Posterior cingulate gyrus (tissue), 11 donors: ENCODE data around the gene MOB1B.
"Not testable (repeated sequence)": the region's sequence is repeated elsewhere in the genome, so short reads cannot be mapped to it uniquely, and the experiment has no call there.

Experiments used
- DNase-seq, 10 donors: peaks; one replicate each; pipeline versions ENCODE4 v3.0.0 to v3.0.0-alpha.2; 2020 to 2021; ENCODE audit warnings: mixed read lengths in 3 of 10
- intact Hi-C: fragments of 100-400 bp; cut with DNase I; formaldehyde crosslinking; loops from one replicate; pipeline ENCODE4 v1.15.1; 2023

Gene MOB1B

GRCh38 chr4:70901984-70902576, at the start of gene MOB1B:
Gene MOB1B (plus strand): TSS chr4:70902369. CDS start chr4:70902537, 168 bp downstream.
- intact Hi-C loops = loop anchor here (5.0 to 10.0 kb wide), 2 partner anchors 65 to 93 kb away; partner anchors contain the start of genes DCK and GRSF1
- peak; percentile 74 to 98 (median 86) for DNase-seq

DNA sequence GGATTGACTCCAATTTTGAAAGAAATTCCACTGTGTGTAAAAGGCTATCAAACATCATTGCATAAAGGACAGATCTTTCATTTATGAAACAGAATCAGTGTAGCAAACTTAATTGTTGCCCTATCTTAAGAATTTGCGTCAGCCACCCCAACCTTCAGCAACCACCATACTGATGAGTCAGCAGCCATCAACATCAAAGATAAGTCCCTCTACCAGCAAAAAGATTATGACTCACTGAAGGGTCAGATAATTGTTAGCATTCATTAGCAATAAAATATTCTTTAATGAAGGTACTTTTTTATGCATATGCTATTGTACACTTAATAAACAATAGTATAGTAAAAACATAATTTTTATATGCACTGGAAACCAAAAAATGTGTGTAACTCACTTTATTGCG, 46.7 kb upstream of the MOB1B start:
- no peak for DNase-seq
- intact Hi-C loops = no loop called here

DNA sequence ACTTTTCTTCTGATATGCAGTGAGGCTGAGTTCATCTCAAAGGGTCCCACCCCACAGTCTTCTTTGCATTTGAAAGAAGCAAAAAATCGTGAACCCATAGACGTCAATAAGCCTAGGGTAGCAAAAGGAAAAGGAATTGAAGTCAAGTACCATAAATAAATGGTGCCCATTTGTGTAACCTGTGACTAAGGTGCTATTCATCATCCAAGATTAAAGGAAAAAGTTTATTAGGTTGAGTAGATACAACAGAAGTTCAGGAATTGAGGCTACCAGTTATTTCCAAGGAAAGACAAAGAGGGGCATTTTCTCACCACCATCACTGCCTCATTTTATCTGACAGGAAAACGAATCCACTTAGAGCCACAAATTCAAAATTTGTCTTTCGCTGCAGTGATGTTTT, 43.7 kb upstream of the MOB1B start:
- intact Hi-C loops = no loop called here
- no peak for DNase-seq

- intact Hi-C loops = no loop called here
- DNase-seq = no peak
These were observed 43.1 kb upstream of the MOB1B start for GRCh38 chr4:70859066-70859465.

GRCh38 chr4:70863099-70863790, 38.9 kb upstream of the MOB1B start:
- no peak for DNase-seq
- intact Hi-C loops = no loop called here

DNA sequence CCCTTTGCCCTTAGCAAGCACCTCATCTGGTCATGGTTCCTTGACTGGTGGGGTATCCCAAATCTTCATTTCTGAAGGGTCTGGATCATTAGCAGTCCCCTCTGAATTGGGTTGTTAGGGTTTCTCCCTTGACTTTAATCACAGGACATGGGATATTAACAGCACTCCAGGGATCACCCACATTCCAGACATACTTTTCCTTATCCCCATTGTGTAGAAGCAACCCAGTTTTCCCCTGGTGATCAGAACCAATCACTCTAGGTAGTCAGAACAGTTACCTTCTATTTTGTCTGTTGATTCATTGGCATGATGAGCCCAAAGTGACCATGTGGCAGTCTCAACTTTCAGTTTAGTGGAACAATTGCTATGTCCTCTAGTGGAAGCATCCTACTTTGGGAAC, 33.4 kb upstream of the MOB1B start:
- no peak for DNase-seq
- intact Hi-C loops = no loop called here

DNA sequence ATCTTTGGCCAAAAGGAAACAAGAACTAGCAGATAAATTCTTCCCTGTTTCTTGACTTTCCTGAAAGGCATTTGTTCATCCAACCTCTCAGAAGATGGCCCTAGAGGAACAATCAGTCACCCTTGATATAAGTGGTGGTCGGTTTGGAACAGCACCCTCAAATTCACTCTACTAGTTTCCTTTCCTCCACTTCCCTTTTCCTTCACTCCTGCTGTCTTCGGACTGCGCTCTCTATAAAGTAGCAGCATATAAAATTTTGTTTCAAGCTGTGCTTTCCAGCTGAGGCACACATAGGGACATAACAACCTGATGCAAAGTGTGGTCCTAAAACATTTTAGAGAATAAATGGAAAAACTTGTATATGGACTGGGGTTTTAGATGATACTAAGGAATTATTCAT, 29.0 kb upstream of the MOB1B start:
- intact Hi-C loops = no loop called here
- no peak for DNase-seq

DNA sequence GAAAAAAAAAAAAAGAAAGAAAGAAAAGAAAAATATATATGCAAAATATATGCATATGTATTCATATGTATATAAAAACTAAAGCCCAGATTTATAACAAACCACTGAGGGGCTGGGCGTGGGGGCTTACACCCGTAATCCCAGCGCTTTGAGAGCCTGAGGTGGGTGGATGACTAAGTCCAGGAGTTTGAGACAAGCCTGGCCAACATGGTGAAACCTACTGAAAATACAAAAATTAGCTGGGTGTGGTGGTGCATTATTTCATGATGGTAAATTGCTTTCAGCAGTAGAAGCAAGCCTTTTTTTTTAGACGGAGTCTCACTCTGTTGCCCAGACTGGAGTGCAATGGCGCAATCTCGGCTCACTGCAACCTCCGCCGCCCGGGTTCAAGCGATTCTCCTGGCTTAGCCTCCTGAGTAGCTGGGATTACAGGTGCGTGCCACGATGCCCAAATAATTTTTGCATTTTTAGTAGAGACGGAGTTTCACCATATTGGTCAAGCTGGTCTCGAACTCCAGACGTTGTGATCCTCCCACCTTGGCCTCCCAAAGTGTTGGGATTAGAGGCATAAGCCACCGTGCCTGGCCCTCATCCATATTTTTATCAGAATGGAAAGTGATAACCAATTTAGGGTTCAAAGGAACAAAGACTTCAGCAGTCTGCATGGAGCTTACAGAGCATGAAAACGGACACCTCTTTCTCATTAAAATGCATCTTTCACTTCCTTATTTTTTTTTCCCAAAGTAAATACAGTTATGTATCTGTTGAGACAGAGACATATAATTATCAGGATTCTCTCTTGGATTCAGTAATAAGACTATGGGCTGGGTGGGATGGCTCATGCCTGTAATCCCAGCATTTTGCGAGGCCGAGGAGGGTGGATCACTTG, 27.7 kb upstream of the MOB1B start:
- intact Hi-C loops = no loop called here
- DNase-seq = no peak

DNA sequence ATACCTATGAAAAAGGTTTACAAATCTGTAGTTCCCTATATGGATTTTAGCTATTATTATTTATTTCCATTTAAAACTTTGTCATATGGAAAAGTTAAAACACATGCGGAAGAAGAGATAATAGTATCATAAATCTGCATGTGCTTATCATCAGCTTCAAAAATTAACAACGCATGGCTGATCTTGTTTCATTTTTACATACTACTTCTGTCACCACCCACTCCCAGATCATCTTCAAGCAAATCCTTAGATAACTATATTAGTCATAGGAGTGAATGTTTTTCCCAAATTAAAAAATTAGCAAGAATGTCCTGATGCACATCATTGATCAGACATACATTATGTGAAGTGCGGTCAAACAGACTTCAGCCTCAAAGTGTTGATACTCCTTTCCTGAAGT, 24.6 kb upstream of the MOB1B start:
- intact Hi-C loops = no loop called here
- no peak for DNase-seq

GRCh38 chr4:70880739-70881138, 21.4 kb upstream of the MOB1B start:
- intact Hi-C loops = no loop called here
- no peak for DNase-seq

- intact Hi-C loops = no loop called here
- DNase-seq = no peak
These were observed 17.0 kb upstream of the MOB1B start for GRCh38 chr4:70885174-70885573.

- intact Hi-C loops = no loop called here
- no peak for DNase-seq
These were observed 9.9 kb upstream of the MOB1B start for GRCh38 chr4:70892086-70892769.

GRCh38 chr4:70893790-70894189, 8.4 kb upstream of the MOB1B start:
- DNase-seq = no peak
- intact Hi-C loops = no loop called here

GRCh38 chr4:70895405-70895804, 6.8 kb upstream of the MOB1B start:
- no peak for DNase-seq
- intact Hi-C loops = no loop called here

GRCh38 chr4:70895811-70896491, 6.2 kb upstream of the MOB1B start:
- intact Hi-C loops = no loop called here
- DNase-seq = no peak

DNA sequence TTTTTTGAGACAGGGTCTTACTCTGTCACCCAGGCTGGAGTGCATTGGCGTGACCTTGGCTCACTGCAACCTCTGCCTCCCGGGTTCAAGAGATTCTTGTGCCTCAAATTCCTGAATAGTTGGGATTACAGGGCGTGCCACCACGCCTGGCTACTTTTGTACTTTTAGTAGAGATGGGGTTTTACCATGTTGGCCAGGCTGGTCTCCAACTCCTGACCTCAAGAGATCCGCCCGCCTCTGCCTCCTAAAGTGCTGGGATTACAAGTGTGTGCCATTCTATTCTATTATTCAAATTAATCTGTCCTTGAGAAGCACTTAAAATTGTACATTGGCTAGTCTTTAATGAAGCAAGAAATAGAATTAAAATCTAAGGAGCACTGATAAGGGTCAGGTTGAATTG, 3.6 kb upstream of the MOB1B start:
- not testable (repeated sequence) for DNase-seq

DNA sequence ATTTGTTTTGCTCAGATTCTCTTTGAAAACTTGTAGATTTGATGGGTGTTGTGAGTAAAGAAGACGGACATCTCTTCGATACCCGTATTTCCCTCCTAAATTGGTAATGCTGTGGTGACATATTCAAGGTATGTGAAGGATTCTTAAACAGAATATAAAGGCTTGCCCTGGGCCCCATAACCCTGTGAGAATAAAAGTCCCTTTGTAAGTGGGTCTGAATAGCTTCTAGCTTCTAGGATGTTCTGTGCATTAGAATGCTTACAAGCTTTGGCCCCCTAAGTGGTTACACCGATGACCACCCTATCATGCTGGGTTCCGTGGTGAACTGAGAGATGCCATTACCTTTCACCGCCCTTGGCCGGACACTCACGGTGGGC, 574 bp upstream of the MOB1B start:
- intact Hi-C loops = loop anchor here (5.0 to 10.0 kb wide), 2 partner anchors 64 to 93 kb away; partner anchors contain the start of genes DCK and GRSF1
- no peak for DNase-seq

More for the DNA sequence above, 3.6 kb upstream of the MOB1B start:
- intact Hi-C loops = not testable (repeated sequence)

GRCh38 chr4:70902577-70903290, 565 bp downstream of the MOB1B start:
- peak in 6 of 10 donors; percentile 15 to 82 (median 30) for DNase-seq
- intact Hi-C loops = loop anchor here (5.0 to 10.0 kb wide), 2 partner anchors 65 to 92 kb away; partner anchors contain the start of genes DCK and GRSF1

GRCh38 chr4:70903291-70903603, 1.1 kb downstream of the MOB1B start:
- DNase-seq = no peak
- intact Hi-C loops = loop anchor here (5.0 to 10.0 kb wide), 2 partner anchors 66 to 92 kb away; partner anchors contain the start of genes DCK and GRSF1
